ENCODE measurements around the gene PNMA8B.

DNA sequence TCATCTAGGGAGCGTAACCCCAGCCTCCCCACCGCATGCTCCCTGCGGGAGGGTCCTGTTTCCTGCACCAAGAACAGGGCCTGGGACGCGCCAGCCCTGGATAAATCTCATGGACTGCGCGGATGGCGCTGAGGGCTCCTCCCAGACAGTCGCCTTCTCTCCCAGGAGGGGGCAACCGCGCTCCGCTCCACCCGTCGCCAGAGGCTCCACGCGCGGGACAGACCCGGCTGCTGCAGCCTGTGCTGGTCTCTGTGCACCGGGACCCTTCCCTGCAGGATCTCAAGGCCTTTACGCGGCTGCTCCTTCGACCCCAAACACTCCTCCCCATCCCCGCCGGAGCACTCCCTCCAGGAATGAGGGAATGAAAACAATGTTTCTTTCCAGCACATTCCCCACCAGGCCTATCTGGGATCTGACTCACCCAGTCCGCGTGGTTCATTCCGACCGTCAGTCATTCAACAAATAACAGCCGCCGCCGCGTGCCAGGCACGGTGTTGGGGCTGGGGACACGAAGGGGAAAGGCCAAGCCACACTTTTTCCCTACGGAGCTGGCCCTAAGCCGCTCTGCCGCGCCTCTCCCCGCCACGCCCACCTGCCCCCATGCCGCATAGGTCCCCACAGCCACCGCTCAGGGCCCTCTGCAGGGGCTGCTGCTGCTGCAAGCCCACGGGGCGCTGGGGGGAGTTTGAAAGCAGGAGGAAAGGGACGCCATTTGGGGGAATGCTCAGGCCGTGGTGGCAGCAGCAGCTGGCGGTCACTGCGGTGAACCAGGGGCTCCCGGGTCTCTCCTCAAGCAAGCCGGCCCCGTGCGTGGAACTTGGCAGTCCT is 6.0 kb downstream of the PNMA8B start:
- TF ChIP-seq POLR2A (IDR thresholded peaks at IDR 0.05; ENCODE audit: low read length) (no peak), GATA1 (IDR thresholded peaks at IDR 0.05; ENCODE audit: low read depth, low read length) (no peak)
